Right lobe of liver (tissue), 6 donors: ENCODE data around the gene PTPRR. TPM values are rescaled to one million over a fixed set of nuclear protein-coding genes. Genes with fewer than 3 reads are reported as not detected.
A peak's percentile ranks its signal among the peaks of the same experiment; 100 is the strongest.

ENCODE experiments used
- ATAC-seq, 4 donors: fragments of 200-7000 bp; cut with Tn5 transposase; one replicate each; pipeline ENCODE4 v1.9.1; 2020; ENCODE audit warnings: mild to moderate bottlenecking in 4 of 4, moderate library complexity in 4 of 4
- DNase-seq, 3 donors: peaks; one replicate each; pipeline ENCODE4 v3.0.0-alpha.2; 2020
- H3K27ac ChIP-seq, 3 donors: fragments of 200-600 bp; one replicate each; pipeline ENCODE4 v1.8.0; 2022
- H3K27me3 ChIP-seq, 2 donors: fragments of 200-600 bp; one replicate each; pipeline ENCODE4 v1.8.0; 2022
- H3K36me3 ChIP-seq, 4 donors: fragments of 200-600 bp; sonication (generic) in 1 of 4; one replicate each; pipeline versions ENCODE4 v1.5.1 to v1.8.0; 2017 to 2022; ENCODE audit warnings: control low read depth in 1 of 4
- H3K4me1 ChIP-seq, 4 donors: fragments of 200-600 bp; sonication (generic) in 1 of 4; one replicate each; pipeline versions ENCODE4 v1.5.1 to v1.8.0; 2017 to 2022; ENCODE audit warnings: control low read depth in 1 of 4
- H3K4me3 ChIP-seq, 3 donors: fragments of 200-600 bp; one replicate each; pipeline ENCODE4 v1.8.0; 2022
- H3K9me3 ChIP-seq, 4 donors: fragments of 200-600 bp; sonication (generic) in 1 of 4; one replicate each; pipeline versions ENCODE4 v1.5.1 to v1.8.0; 2017 to 2022; ENCODE audit warnings: control low read depth in 1 of 4
- POLR2A ChIP-seq: fragments of 450-650 bp; IDR thresholded peaks from one replicate; pipeline ENCODE4 v1.6.1; 2017; ENCODE audit warnings: antibody characterized with exemption, mild to moderate bottlenecking
- WGBS: methylation state at CpG from one replicate; pipeline ENCODE4 v1.1.6; 2018; ENCODE audit warnings: low coverage, low lambda C conversion rate; ENCODE audit not compliant: insufficient coverage; ENCODE audit errors: missing lambda C conversion rate; 5-methylcytosine and 5-hydroxymethylcytosine counted together
- intact Hi-C, 2 donors: fragments of 100-400 bp; cut with DNase I; formaldehyde crosslinking; loops; one replicate each; pipeline versions ENCODE4 v1.11.2 to v1.14.1; 2022
- total RNA-seq, 6 experiments: library from RNA; depleted of rRNA in 2 of 6; stranded (reverse); fragments of >200 nt in 2 of 6; fragmentation: NEBNext Ultra II Directional in 3 of 6; extraction: Animal tissue kit (Norgen Biotek cat#: 25700) in 3 of 6; gene quantifications; one replicate each; pipeline versions ENCODE4 v1.1.0 to v1.2.4, GENCODE V29; 2016 to 2023
- TF ChIP-seq, protein P1 (sequence below), 4 donors: fragments of 200-600 bp in 3 of 4; fragments of 450-650 bp in 1 of 4; IDR thresholded peaks; one replicate each; pipeline versions ENCODE4 v1.5.1 to v1.8.0; 2016 to 2022; ENCODE audit warnings: antibody characterized with exemption in 4 of 4, mild to moderate bottlenecking in 2 of 4
- donor health status: DM: no; HTN: yes; CAD: no.
- donor health status: DM: no; HTN: no; CAD: no.
- donor health status: DM: no; HTN: no; CAD: no.
- donor health status: DM: no; HTN: yes; CAD: no.
- donor health status: DM: no; HTN: yes; CAD: no.

PTPRR gene
- total RNA-seq, 6 experiments from 2014 or later = 0.12 TPM; not detected in 5

DNA sequence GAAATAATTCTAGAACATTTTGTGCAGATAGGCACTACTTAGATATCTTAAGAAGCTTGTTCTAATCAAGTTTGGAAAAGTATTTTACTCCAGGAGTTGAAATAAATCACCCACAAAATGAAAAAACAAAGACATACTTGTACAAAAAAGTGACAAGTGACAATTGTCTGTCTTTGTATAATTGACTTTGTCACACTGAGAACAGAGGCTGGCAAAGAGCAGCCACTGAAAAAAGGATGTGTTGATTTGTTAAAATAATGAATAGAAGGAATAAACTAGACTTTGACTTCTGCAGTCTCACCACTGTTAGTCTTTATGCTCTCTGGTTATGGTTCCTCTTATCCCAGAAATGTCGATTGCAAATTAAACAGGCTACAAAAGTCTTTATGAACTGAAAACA lies 77.6 kb downstream of the PTPRR start:
- DNase-seq = no peak
- intact Hi-C loops = loop anchor here in 1 of 2 donors (10.0 kb wide), 1 partner anchor 108 kb away; no protein-coding TSS in a partner anchor
- 77% methylated on average over 1 of the region's 1 CpG for WGBS

DNA sequence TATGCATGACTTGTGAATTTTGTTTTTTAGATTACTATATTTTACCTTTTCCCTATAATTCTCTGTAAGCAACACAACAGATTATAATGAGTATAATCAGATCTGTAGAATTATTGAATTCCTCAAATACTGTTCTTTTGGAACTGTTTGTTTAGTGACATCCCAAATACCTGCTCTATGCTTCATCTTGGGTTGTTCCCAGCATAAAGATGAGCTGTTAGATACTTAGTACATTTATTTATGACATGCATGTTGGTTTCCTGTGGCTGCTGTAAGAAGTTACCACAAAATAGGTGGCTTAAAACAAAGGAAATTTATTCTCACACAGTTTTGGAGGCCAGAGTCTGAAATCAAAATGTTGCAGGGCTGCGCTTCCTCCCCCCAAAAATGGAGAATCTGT lies 78.4 kb downstream of the PTPRR start:
- no peak for TF ChIP-seq POLR2A
- TF ChIP-seq, protein P1, sequence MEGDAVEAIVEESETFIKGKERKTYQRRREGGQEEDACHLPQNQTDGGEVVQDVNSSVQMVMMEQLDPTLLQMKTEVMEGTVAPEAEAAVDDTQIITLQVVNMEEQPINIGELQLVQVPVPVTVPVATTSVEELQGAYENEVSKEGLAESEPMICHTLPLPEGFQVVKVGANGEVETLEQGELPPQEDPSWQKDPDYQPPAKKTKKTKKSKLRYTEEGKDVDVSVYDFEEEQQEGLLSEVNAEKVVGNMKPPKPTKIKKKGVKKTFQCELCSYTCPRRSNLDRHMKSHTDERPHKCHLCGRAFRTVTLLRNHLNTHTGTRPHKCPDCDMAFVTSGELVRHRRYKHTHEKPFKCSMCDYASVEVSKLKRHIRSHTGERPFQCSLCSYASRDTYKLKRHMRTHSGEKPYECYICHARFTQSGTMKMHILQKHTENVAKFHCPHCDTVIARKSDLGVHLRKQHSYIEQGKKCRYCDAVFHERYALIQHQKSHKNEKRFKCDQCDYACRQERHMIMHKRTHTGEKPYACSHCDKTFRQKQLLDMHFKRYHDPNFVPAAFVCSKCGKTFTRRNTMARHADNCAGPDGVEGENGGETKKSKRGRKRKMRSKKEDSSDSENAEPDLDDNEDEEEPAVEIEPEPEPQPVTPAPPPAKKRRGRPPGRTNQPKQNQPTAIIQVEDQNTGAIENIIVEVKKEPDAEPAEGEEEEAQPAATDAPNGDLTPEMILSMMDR (IDR thresholded peaks at IDR 0.05) = no peak
- WGBS = 100% methylated on average over 1 of the region's 1 CpG
- Histone ChIP-seq H3K36me3 (no peaks in the 10 kb centered on the region), H3K4me1 (no peaks in the 10 kb centered on the region), H3K4me3 (no peak overlapping the region), H3K27me3 (no peaks in the 10 kb centered on the region), H3K9me3 (no peaks in the 10 kb centered on the region), H3K27ac (no peak overlapping the region)
- intact Hi-C loops = loop anchor here in 1 of 2 donors (10.0 kb wide), 1 partner anchor 107 kb away; no protein-coding TSS in a partner anchor
- no peak for ATAC-seq
- DNase-seq = no peak

More for the DNA sequence above, 77.6 kb downstream of the PTPRR start:
- H3K9me3 ChIP-seq = no peaks in the 10 kb centered on the region
- H3K4me1 ChIP-seq = no peaks in the 10 kb centered on the region
- no peaks in the 10 kb centered on the region for H3K27me3 ChIP-seq
- H3K4me3 ChIP-seq = no peak overlapping the region
- no peak for ATAC-seq
- TF ChIP-seq, protein P1 (IDR thresholded peaks at IDR 0.05) = no peak
- TF ChIP-seq POLR2A = no peak
- no peak overlapping the region for H3K27ac ChIP-seq
- no peaks in the 10 kb centered on the region for H3K36me3 ChIP-seq

DNA sequence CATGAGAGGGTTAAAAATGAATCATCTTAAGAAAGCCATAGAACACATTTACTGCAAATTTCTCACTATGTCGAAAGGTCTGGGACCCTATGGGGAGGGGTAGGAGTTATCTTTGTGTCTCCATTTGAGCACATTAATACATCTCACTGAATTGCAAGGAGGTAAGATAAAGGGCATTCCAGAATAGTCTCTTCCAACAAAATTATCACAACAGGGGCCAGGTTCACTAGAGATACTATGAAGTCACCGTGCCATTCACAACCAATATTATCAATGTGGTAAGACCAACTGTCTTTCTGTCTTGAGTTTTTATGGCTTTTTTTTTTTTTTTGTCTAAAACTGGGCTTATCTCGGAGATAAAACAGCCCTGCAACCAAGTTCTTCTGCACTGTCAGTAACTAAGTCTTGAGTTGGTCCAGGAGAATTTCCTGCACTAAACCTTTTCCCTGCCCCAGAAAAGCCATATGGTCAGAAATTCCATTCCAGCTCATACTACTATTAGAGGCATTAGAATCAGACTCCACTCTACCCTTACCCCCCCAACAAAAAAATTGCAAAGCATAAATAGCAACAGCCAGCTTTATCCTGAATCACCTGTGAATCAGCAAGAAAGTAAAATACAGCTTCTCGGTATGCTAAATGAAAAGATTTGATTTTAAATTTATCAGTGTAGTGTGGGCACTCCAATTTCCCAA lies 79.7 kb downstream of the PTPRR start:
- TF ChIP-seq, protein P1 (IDR thresholded peaks at IDR 0.05) = no peak
- no peak for TF ChIP-seq POLR2A
- intact Hi-C loops = loop anchor here in 1 of 2 donors (10.0 kb wide), 1 partner anchor 106 kb away; no protein-coding TSS in a partner anchor
- Histone ChIP-seq H3K4me3 (no peak overlapping the region), H3K4me1 (no peaks in the 10 kb centered on the region), H3K27me3 (no peaks in the 10 kb centered on the region), H3K27ac (no peak overlapping the region), H3K9me3 (no peaks in the 10 kb centered on the region), H3K36me3 (no peaks in the 10 kb centered on the region)
- DNase-seq (no peak), ATAC-seq (no peak)
- 38% methylated on average over 4 of the region's 4 CpGs for WGBS

DNA sequence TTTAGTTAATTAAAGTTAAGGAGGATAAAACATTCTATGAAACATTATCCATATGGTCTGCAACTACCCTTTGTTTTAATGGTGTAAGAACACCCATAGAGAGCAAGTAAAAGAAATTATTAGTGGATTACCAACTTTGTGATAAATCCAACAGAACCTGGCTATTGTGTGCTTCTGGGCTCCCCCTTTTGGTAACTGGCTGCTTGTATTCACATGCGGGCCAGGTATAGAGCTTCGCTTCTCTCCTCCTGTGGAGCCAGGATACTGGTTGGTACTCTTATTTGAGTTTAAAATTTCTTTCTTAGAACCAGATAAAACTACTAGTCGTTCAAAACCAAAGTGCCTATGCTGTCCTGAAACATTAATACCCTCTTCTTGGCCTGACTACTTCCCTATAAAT lies 81.0 kb downstream of the PTPRR start:
- DNase-seq (no peak), ATAC-seq (no peak)
- no peak overlapping the region for H3K4me3 ChIP-seq
- no peaks in the 10 kb centered on the region for H3K4me1 ChIP-seq
- no peaks in the 10 kb centered on the region for H3K9me3 ChIP-seq
- intact Hi-C loops = no loop called here
- H3K27me3 ChIP-seq = no peaks in the 10 kb centered on the region
- H3K27ac ChIP-seq = no peak overlapping the region
- TF ChIP-seq POLR2A = no peak
- TF ChIP-seq, protein P1 (IDR thresholded peaks at IDR 0.05) = peak in 3 of 4 donors; percentile 8 to 10 (median 9)
- H3K36me3 ChIP-seq = no peaks in the 10 kb centered on the region
- 46% methylated on average over 3 of the region's 3 CpGs for WGBS
